Glomerular endothelial cell (primary cell): ENCODE results near the gene CACNA2D2. TPM values are rescaled to one million over a fixed set of nuclear protein-coding genes. Genes with fewer than 3 reads are reported as not detected.

Source experiments
- DNase-seq: peaks from one replicate; pipeline ENCODE4 v3.0.0-alpha.2; 2011; ENCODE audit warnings: low read depth, low spot score; ENCODE audit errors: extremely low read depth
- total RNA-seq: library from RNA; depleted of rRNA; stranded (reverse); fragments of >200 nt; gene quantifications from 2 replicates; pipeline ENCODE4 v1.2.3, GENCODE V29; 2015

CACNA2D2 gene
- total RNA-seq, 1 donor from 2014 or later = not detected

DNA sequence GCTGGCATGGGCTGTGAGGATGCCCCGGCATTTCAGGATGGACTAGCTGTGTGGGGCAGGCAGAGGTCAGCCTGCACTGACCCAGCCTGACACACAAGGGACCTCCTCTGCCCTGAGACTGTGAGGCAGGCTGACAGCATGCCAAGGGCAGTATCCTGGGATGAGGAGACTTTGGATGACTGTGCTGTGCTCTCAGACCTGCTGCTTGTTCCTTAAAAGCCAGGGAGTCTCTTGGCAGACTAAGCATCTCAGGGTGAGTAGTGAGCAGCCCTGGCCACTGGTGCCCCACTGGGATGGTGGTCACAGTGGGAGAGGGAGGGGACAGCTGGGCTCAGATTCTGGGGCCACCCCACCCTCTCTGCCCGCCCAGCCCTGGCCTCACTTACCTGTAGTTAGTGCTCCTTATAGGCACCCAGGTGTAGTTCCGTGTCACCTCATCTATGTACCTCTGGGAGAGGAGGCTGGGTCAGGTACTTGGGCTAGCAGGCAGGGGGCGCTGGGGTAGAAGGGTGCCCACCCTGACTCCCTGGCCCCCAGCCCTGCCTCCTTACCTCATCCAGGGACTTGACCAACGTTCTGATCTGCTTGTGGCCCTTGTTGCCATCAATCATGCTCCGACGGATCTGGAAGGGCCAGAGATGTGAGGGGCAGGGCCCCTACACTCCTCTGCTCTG is 128.0 kb downstream of the CACNA2D2 start:
- no peak for DNase-seq

GRCh38 chr3:50374363-50375257 is 128.8 kb downstream of the CACNA2D2 start:
- DNase-seq = no peak

- DNase-seq = no peak
Observed at GRCh38 chr3:50373146-50374051, 130.0 kb downstream of the CACNA2D2 start.

GRCh38 chr3:50372349-50372748 is 131.1 kb downstream of the CACNA2D2 start:
- DNase-seq = no peak

GRCh38 chr3:50371133-50371685 is 132.2 kb downstream of the CACNA2D2 start:
- DNase-seq = no peak

DNA sequence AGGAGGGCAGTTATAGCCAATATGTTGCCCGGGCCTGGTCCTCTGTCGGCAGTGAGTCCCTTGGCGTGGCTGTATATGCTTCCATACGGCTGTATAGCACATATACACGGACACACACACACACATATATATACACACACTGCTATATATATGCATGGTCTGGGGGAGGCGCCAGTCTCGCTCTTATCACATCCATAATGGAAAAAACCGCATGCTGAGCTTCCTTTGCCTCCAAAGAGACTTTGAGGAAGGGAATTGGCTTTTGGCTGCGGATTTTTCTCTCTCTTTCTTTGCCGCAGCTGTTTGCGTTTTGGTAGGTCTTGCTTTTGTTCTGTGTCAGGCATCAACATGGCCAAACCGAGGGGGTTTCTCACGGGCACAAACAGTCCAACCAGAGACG is 132.8 kb downstream of the CACNA2D2 start:
- no peak for DNase-seq

- no peak for DNase-seq
Observed at GRCh38 chr3:50369012-50369670, 134.3 kb downstream of the CACNA2D2 start.

GRCh38 chr3:50365842-50366220 is 137.6 kb downstream of the CACNA2D2 start:
- no peak for DNase-seq

DNA sequence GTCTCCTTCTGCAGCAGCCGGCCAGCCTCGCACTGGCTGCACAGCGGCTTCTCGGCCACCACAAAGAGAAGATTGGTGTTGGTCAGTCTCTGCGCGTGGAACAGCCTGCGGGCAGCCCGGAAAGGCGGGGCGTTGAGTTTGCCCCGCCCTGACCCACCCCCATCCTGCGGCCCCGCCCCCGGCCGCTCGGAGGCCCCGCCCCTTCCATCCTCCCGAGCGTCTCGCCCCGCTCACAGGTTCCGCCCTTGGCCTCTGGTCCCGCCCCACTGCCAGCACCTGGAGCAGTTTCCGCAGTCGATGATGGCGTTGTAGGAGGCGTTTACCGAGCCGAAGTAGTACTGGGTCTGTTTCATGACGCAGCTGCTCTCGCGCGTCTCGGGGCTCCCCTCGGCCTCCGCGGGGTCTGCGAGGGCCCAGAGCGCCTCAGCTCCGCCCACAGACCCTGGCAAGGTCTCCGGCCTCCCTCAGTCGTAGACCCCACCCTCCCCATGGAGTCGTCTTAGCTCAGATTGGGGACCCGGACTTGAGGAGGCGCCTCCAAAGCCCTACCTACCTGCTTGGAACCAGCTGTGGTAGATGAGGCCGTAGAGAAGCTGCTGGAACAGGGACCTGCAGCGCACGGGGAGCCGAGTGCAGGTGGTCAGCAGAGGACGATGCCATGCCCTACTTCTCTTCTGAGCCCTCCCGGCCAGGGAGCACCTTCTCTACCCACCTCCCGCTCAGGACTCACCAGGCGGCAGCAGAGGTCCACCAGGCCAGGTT is 138.2 kb downstream of the CACNA2D2 start:
- DNase-seq = no peak

DNA sequence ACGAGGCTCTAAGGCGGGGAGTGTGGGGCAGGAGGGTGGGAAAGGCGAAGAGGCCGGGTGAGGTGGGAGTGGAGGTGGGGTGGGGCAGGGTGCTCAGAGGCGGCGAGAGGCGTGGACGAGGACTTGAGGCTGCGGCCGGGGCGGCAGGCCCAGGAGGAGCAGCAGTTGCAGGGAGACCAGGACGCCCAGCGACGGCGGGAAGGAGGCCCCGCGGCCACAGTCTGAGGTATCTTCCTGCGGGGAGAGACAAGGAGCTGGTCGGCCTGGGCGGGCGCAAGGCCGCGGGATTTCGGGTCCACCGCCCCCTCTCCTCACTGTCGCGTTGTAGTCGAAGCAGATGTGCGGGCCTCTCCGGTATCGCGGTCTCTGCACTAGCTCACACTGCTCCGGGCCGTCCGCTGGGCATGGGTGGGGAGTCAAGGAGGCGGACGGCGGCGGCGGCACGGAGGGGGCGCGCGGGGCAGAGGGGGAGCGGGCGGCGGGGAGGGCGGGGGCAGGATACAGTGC is 138.8 kb downstream of the CACNA2D2 start:
- DNase-seq = no peak

DNA sequence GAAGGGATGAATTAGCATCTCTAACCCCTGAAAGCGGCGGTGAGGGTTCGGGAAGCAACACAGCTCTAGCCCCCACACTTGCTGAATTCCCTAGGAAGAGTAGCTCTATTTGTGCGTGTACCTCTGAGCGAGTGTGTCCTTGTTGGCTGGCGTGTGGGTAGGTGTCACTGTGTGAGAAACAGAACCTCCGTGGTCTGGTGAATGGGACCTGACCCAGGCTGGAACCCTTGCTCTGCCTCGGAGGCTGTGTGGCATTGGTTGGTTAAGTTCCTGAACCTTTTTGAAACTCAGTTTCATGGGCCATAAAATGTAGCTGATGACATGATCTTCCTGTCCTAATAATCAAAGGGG is 143.7 kb downstream of the CACNA2D2 start:
- no peak for DNase-seq

DNA sequence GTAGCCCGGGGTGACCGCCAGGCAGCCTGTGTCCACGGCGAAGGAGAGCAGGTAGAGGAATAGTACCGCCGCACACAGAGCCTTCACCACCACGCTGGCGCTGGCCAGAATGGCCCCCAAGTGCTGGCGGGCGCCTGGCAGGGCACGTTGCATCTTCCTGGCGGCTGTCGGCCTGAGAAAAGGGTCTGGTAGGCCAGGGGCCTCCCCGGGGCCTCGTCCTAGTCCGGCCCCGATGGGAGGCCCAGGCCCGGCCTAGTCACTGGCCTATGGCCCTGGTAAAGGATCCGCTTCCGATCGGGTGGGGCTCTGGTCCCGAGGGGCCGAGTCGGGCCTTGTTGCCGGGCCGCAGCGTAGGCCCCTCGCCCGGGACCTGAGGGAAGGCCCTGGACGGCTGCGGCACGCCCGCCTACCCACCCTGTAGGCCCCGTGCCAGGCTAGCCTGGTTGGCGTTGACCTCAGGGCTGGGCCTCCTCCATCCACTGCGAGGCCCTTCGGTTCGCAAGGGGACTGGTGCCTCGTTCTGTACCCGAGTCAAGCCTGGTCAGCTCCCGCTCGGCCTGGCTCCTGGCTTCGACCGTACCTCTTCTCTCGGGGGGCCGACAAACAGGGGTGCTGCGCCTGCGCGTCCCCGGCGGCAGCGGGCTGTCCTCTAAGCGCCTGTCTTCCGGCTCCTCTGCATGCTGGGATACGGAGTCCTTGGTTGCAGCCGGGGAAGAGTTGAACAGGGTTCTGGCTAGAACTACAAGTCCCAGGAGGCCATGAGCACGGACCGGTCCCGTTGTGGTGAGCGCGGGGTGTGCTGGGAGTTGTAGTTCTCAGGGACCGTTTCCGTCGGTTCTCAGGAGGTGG is 144.3 kb downstream of the CACNA2D2 start, which contains the start of gene TMEM115:
Gene TMEM115, minus strand, starts transcription at position 611 of the 849 bp plus-strand sequence. Its CDS starts 458 bp downstream, at position 153.
- peak; percentile 88 for DNase-seq

DNA sequence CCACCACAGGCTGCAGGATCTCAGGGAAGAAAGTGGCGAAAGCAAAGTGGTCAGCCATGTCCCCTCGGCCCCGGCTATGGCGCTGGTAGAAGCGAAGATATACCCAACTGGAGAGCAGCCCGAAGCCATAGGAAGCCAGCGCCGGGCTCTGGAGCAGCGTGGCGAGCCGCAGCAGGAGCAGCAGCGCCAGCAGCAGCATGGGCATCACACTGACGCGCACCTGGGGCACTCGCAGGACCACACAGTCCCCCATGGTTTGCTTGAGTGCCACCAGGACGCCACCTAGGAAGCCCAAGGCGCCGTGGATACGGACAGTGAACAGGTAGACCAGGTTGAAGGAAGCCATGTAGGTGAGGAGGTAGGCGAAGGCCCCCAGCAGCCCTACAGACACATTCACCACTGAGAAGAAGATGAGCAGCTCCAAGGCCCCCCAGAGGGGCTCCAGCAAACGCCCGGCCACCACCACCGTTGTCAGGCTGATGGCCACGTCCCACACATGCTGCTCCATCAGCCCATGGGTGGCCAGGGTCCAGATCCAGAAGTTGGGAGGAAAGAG is 145.0 kb downstream of the CACNA2D2 start:
- DNase-seq = no peak

GRCh38 chr3:50357481-50357880 is 146.0 kb downstream of the CACNA2D2 start:
- no peak for DNase-seq

DNA sequence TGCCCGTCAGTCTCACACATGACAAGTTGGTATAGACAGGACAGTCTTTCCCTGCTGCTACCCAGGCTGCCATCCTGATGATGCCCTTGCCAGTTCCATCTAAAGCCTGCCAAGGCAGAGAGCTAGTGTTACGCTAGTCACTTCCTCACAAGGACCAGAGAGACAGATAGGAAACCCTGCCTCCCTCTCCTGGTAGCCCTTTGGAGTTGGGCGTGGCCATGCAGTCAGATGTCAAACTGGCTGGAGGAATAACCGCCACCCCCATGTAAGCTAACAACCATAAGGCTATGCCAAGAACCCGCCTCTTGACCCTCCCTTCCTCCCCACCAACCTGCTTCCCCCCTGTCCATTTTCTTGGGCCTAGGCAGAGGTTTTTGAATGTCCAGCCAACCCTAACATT is 146.9 kb downstream of the CACNA2D2 start:
- no peak for DNase-seq

- no peak for DNase-seq
Observed at GRCh38 chr3:50355829-50356552, 147.4 kb downstream of the CACNA2D2 start.

- no peak for DNase-seq
Observed at GRCh38 chr3:50354850-50355249, 148.6 kb downstream of the CACNA2D2 start.
